ENCODE data around the gene EPM2A. TPM values are rescaled to one million over a fixed set of nuclear protein-coding genes. Genes with fewer than 3 reads are reported as not detected.

Gene EPM2A
- total RNA-seq, result 6.7 and 6.9 TPM in 2 replicates

GRCh38 chr6:145735356-145736165, at the start of gene EPM2A:
Gene EPM2A (minus strand): TSS chr6:145735520. CDS start chr6:145735498, 22 bp downstream.

Small RNAs within 50 kb of the gene (small RNA-seq; reads per million reads assigned to genes)
- gene AL023806.2, result not detected

Other genes starting within 250 kb of the EPM2A start
- 15.0 and 18.1 TPM in 2 replicates for gene FBXO30, start 79.3 kb upstream of the EPM2A start, total RNA-seq
- gene SHPRH, start 228.8 kb upstream of the EPM2A start, total RNA-seq, result 18.1 and 30.2 TPM in 2 replicates